Endothelial cell of umbilical vein (primary cell): ENCODE data around the gene GGT5. TPM values are rescaled to one million over a fixed set of nuclear protein-coding genes. Genes with fewer than 3 reads are reported as not detected.

Experiments used
- BruUV-seq: library from RNA; stranded (reverse); fragments of 400-500 nt; replicated peaks from 2 replicates; lab custom pipeline; 2021; lab: Mats Ljungman, UMichigan
- CTCF ChIA-PET: fragments of 300-600, 350-600 bp; sonication (Branson Sonifier 250); formaldehyde crosslinking; loops from one replicate; lab custom pipeline; 2021; ENCODE audit warnings: antibody characterized with exemption, inconsistent platforms; lab: Charles Lee
- POLR2A ChIA-PET: fragments of 300-600, 350-600 bp; sonication (Branson Sonifier 250); formaldehyde crosslinking; loops from one replicate; lab custom pipeline; 2021; ENCODE audit warnings: antibody characterized with exemption, inconsistent platforms; lab: Charles Lee
- DNase-seq: peaks from one replicate; pipeline ENCODE4 v3.0.0-alpha.2; 2011; ENCODE audit warnings: low read depth, low spot score
- FAIRE-seq: peaks from 2 replicates; lab custom pipeline; 2011; peaks lifted over from hg19 to GRCh38; lab: Jason Lieb, UNC
- H2AFZ ChIP-seq: 2 replicates; pipeline ENCODE4 v1.6.0; 2012; ENCODE audit warnings: low read depth, low read length, control low read depth, inconsistent platforms
- H3K27ac ChIP-seq: 2 replicates; pipeline ENCODE4 v1.5.1; 2011; ENCODE audit warnings: low read depth, mild to moderate bottlenecking, control low read depth, low read length, moderate library complexity; ENCODE audit not compliant: insufficient read depth
- H3K27me3 ChIP-seq, 2 experiments: 2 replicates each; pipeline versions ENCODE4 v1.6.0 to v1.6.1; 2011; ENCODE audit warnings: low read length in 2 of 2, mixed read lengths in 1 of 2; ENCODE audit not compliant: control insufficient read depth in 2 of 2, insufficient read depth in 2 of 2
- H3K36me3 ChIP-seq, 2 experiments: 2 replicates in 1 of 2; 3 replicates in 1 of 2; pipeline ENCODE4 v1.5.1; 2011; ENCODE audit warnings: low read length in 2 of 2, mild to moderate bottlenecking in 1 of 2, moderate library complexity in 1 of 2; ENCODE audit not compliant: control insufficient read depth in 2 of 2, insufficient read depth in 2 of 2; ENCODE audit errors: extremely low read depth in 1 of 2
- H3K4me1 ChIP-seq: 3 replicates; pipeline ENCODE4 v1.5.1; 2011; ENCODE audit warnings: mild to moderate bottlenecking, low read length; ENCODE audit not compliant: control insufficient read depth, insufficient read depth; ENCODE audit errors: extremely low read depth
- H3K4me2 ChIP-seq: 2 replicates; pipeline ENCODE4 v1.6.1; 2011; ENCODE audit warnings: low read length, control low read depth, mixed read lengths; ENCODE audit not compliant: insufficient read depth
- H3K4me3 ChIP-seq, 3 experiments: fragments of 200-600 bp in 1 of 3; sonication (generic), shearing (Covaris generic) in 1 of 3; replicated peaks in 1 of 3; 2 replicates each; pipeline ENCODE4 v1.5.1; 2011 to 2016; ENCODE audit warnings: control low read depth in 3 of 3, low read length in 3 of 3, mild to moderate bottlenecking in 2 of 3, inconsistent platforms in 1 of 3, low read depth in 1 of 3, moderate library complexity in 1 of 3; ENCODE audit not compliant: insufficient read depth in 1 of 3
- H3K79me2 ChIP-seq: 2 replicates; pipeline ENCODE4 v1.6.0; 2012; ENCODE audit warnings: low read length, inconsistent platforms; ENCODE audit not compliant: control insufficient read depth, insufficient read depth
- H3K9ac ChIP-seq: replicated peaks from 2 replicates; pipeline ENCODE3; 2011; ENCODE audit warnings: low read length, control low read depth; ENCODE audit not compliant: insufficient read depth; ENCODE audit errors: extremely low read depth
- H3K9me1 ChIP-seq: replicated peaks from 3 replicates; pipeline ENCODE4 v1.6.0; 2011; ENCODE audit warnings: mild to moderate bottlenecking, low read length; ENCODE audit not compliant: control insufficient read depth, insufficient read depth; ENCODE audit errors: extremely low read depth
- H3K9me3 ChIP-seq: replicated peaks from 2 replicates; pipeline ENCODE4 v1.5.1; 2012; ENCODE audit warnings: low read length, inconsistent platforms; ENCODE audit not compliant: control insufficient read depth, insufficient read depth
- H4K20me1 ChIP-seq: replicated peaks from 2 replicates; pipeline ENCODE3; 2011; ENCODE audit warnings: mild to moderate bottlenecking, low read length; ENCODE audit not compliant: control insufficient read depth, insufficient read depth; ENCODE audit errors: extremely low read depth
- CTCF ChIP-seq, 2 donors: IDR thresholded peaks; 1 replicate in 1 of 2; 2 replicates in 1 of 2; pipeline ENCODE4 v1.5.1; 2011; ENCODE audit warnings: low read length in 2 of 2, mild to moderate bottlenecking in 2 of 2, moderate library complexity in 2 of 2, control low read depth in 1 of 2, inconsistent platforms in 1 of 2, low read depth in 1 of 2; ENCODE audit not compliant: insufficient read depth in 1 of 2; ENCODE audit errors: extremely low read depth in 1 of 2
- EZH2 ChIP-seq: IDR thresholded peaks from 2 replicates; pipeline ENCODE4 v1.6.1; 2012; ENCODE audit warnings: borderline replicate concordance, low read depth, mild to moderate bottlenecking, moderate library complexity, low read length, inconsistent platforms; ENCODE audit not compliant: severe bottlenecking
- FOS ChIP-seq: IDR thresholded peaks from 2 replicates; pipeline ENCODE4 v1.6.1; 2011; ENCODE audit warnings: mild to moderate bottlenecking, low read length, moderate library complexity, borderline replicate concordance; ENCODE audit not compliant: insufficient read depth
- GATA2 ChIP-seq: IDR thresholded peaks from 2 replicates; pipeline ENCODE4 v1.7.0; 2011; ENCODE audit warnings: low read depth, mild to moderate bottlenecking, moderate library complexity, mixed read lengths, low read length; ENCODE audit not compliant: insufficient read length, insufficient read depth
- JUN ChIP-seq: IDR thresholded peaks from 2 replicates; pipeline ENCODE4 v1.6.1; 2011; ENCODE audit warnings: borderline replicate concordance, low read depth; ENCODE audit not compliant: insufficient read length, insufficient read depth
- MAX ChIP-seq: IDR thresholded peaks from 2 replicates; pipeline ENCODE4 v1.6.1; 2011; ENCODE audit not compliant: insufficient read depth, insufficient read length
- MYC ChIP-seq: IDR thresholded peaks from one replicate; pipeline ENCODE4 v1.6.1; 2011; ENCODE audit warnings: mild to moderate bottlenecking, low read depth, low read length
- POLR2A ChIP-seq: IDR thresholded peaks from 2 replicates; pipeline ENCODE4 v1.6.1; 2012; ENCODE audit warnings: low read depth, mild to moderate bottlenecking, control low read depth, low read length
- POLR2AphosphoS5 ChIP-seq: IDR thresholded peaks from 2 replicates; pipeline ENCODE4 v1.6.1; 2012; ENCODE audit warnings: low read depth, mild to moderate bottlenecking, control low read depth, low read length, moderate library complexity; ENCODE audit not compliant: insufficient read depth
- dilution Hi-C: fragments of 300-500 bp; cut with MboI; formaldehyde crosslinking; loops from one replicate; pipeline ENCODE4 v1.15.0; 2019; ENCODE audit warnings: low sequenced_read_pairs; ENCODE audit not compliant: extremely low pct_ligation_motif_present
- intact Hi-C: fragments of 100-400 bp; cut with micrococcal nuclease; formaldehyde crosslinking; loops from one replicate; pipeline ENCODE4 v1.10.0; 2022
- polyA plus RNA-seq, 4 experiments: library from polyadenylated mRNA; depleted of rRNA in 3 of 4; stranded (reverse) in 3 of 4; unstranded in 1 of 4; fragments of >200 nt; gene quantifications; 2 replicates each; pipeline versions ENCODE4 v1.2.1 to v1.2.3, GENCODE V29; 2011 to 2012; ENCODE audit warnings: missing spikeins in 1 of 4
- total RNA-seq: library from RNA; stranded (reverse); gene quantifications from 2 replicates; pipeline ENCODE4 v1.2.3, GENCODE V29; 2021

Gene GGT5
- total and polyA plus RNA-seq, 2 donors (not counting 3 experiments of a cell fraction or from before 2014, with no cell fraction given): 45.9 to 293 TPM

GRCh38 chr22:24177456-24177855 is 67.4 kb downstream of the GGT5 start:
- H3K79me2 ChIP-seq: no peaks in the 10 kb centered on the region
- no TSS peak for BruUV-seq

GRCh38 chr22:24177045-24177444 is 67.8 kb downstream of the GGT5 start:
- DNase-seq: no peak
- CTCF ChIA-PET: interaction anchor here (1.1 to 2.7 kb wide), 2 partner anchors 12 to 21 kb away, joined by 3 to 15 read pairs; no protein-coding TSS in a partner anchor
- Histone ChIP-seq H3K4me1 (no peaks in the 10 kb centered on the region), H3K27ac (no peak overlapping the region), H3K9me3 (no peaks in the 10 kb centered on the region), H2AFZ (no peak overlapping the region), H3K9me1 (no peaks in the 10 kb centered on the region), H3K36me3 (peaks cover 0 to 17% of the 10 kb centered on the region in 2 experiments), H3K9ac (no peak overlapping the region), H3K4me2 (no peak overlapping the region), H4K20me1 (no peaks in the 10 kb centered on the region), H3K27me3 (no peaks in the 10 kb centered on the region), H3K4me3 (no peak overlapping the region), H3K79me2 (no peaks in the 10 kb centered on the region)
- POLR2A ChIA-PET: no interaction called here
- no peak for FAIRE-seq
- dilution Hi-C loops: no loop called here
- intact Hi-C loops: loop anchor here (5.0 to 10.0 kb wide), 2 partner anchors 220 to 312 kb away; no protein-coding TSS in a partner anchor
- BruUV-seq: no TSS peak
- TF ChIP-seq POLR2AphosphoS5 (no peak), FOS (no peak), CTCF (IDR thresholded peaks at IDR 0.05; ENCODE audit: extremely low read depth in 1 of 2, insufficient read depth in 1 of 2, low read depth in 1 of 2, low read length in 2 of 2) (no peak), POLR2A (no peak), MAX (no peak), JUN (no peak), GATA2 (no peak), EZH2 (no peak), MYC (no peak)

More at GRCh38 chr22:24177456-24177855, 67.4 kb downstream of the GGT5 start:
- dilution Hi-C loops (no loop called here), intact Hi-C loops (loop anchor here (5.0 to 10.0 kb wide), 2 partner anchors 220 to 313 kb away; no protein-coding TSS in a partner anchor)
- H3K9ac ChIP-seq: no peak overlapping the region
- no peak overlapping the region for H3K4me2 ChIP-seq
- POLR2A ChIA-PET: interaction anchor here (0.6 kb wide), 1 partner anchor 165 kb away, joined by 7 read pairs; no protein-coding TSS in a partner anchor
- no peak overlapping the region for H3K27ac ChIP-seq
- H3K9me3 ChIP-seq: no peaks in the 10 kb centered on the region
- no peaks in the 10 kb centered on the region for H3K9me1 ChIP-seq
- H3K4me3 ChIP-seq: no peak overlapping the region
- TF ChIP-seq MYC (no peak), POLR2A (no peak), POLR2AphosphoS5 (no peak), JUN (no peak)
- CTCF ChIA-PET: interaction anchor here (1.1 to 2.7 kb wide), 2 partner anchors 12 to 21 kb away, joined by 3 to 15 read pairs; no protein-coding TSS in a partner anchor
- H3K36me3 ChIP-seq: peaks cover 0 to 13% of the 10 kb centered on the region in 2 experiments
- no peaks in the 10 kb centered on the region for H3K27me3 ChIP-seq
- H2AFZ ChIP-seq: no peak overlapping the region
- H4K20me1 ChIP-seq: no peaks in the 10 kb centered on the region
- H3K4me1 ChIP-seq: no peaks in the 10 kb centered on the region
- no peak for DNase-seq
- no peak for FAIRE-seq
